H1 (cell line): ENCODE results near the gene OR5C1. TPM values are rescaled to one million over a fixed set of nuclear protein-coding genes. Genes with fewer than 3 reads are reported as not detected.

Experiments
- BCL11A ChIP-seq, 2 experiments: IDR thresholded peaks; one replicate each; pipeline ENCODE4 v1.6.1; 2011; ENCODE audit warnings: low read depth in 2 of 2, low read length in 2 of 2, mild to moderate bottlenecking in 2 of 2
- CEBPB ChIP-seq: IDR thresholded peaks from 2 replicates; pipeline ENCODE4 v1.6.1; 2012; ENCODE audit warnings: low read depth, low read length
- CHD2 ChIP-seq: IDR thresholded peaks from 2 replicates; pipeline ENCODE4 v1.6.1; 2012; ENCODE audit warnings: low read length, improper control_type of control experiment
- CREB1 ChIP-seq: IDR thresholded peaks from 2 replicates; pipeline ENCODE4 v1.6.1; 2012; ENCODE audit warnings: inconsistent platforms
- EZH2 ChIP-seq: fragments of 200-600 bp; sonication (generic); IDR thresholded peaks from 2 replicates; pipeline ENCODE4 v1.7.1; 2012; ENCODE audit warnings: low read depth, mild to moderate bottlenecking, moderate library complexity, low read length, inconsistent platforms; ENCODE audit not compliant: severe bottlenecking
- JUN ChIP-seq: IDR thresholded peaks from 2 replicates; pipeline ENCODE4 v1.6.1; 2011; ENCODE audit warnings: low read depth, mild to moderate bottlenecking, improper control_type of control experiment, low read length
- KDM4A ChIP-seq: IDR thresholded peaks from one replicate; pipeline ENCODE4 v1.7.1; 2012; ENCODE audit warnings: low read depth, mild to moderate bottlenecking, moderate library complexity, low read length, inconsistent platforms; ENCODE audit not compliant: severe bottlenecking
- PHF8 ChIP-seq: fragments of 200-600 bp; sonication (generic); conservative IDR thresholded peaks from 2 replicates; pipeline ENCODE4 v1.7.1; 2012; ENCODE audit warnings: low read depth, mild to moderate bottlenecking, inconsistent platforms, low read length, moderate library complexity
- POU5F1 ChIP-seq: IDR thresholded peaks from 2 replicates; pipeline ENCODE4 v1.6.1; 2011; ENCODE audit warnings: low read depth, mild to moderate bottlenecking, low read length, moderate library complexity
- SUZ12 ChIP-seq: fragments of 200-600 bp; sonication (generic); IDR thresholded peaks from 2 replicates; pipeline ENCODE4 v1.6.1; 2012; ENCODE audit warnings: mild to moderate bottlenecking, inconsistent platforms, low read length, moderate library complexity, mixed read lengths
- YY1 ChIP-seq: IDR thresholded peaks from 2 replicates; pipeline ENCODE4 v1.6.1; 2011; ENCODE audit warnings: low read depth, mild to moderate bottlenecking, low read length
- polyA plus RNA-seq, 7 experiments: library from polyadenylated mRNA; depleted of rRNA in 3 of 7; stranded (reverse) in 5 of 7; unstranded in 2 of 7; fragments of >200 nt in 5 of 7; fragments of 200-250 nt in 2 of 7; gene quantifications; 1 replicate in 5 of 7; 2 replicates in 1 of 7; 4 replicates in 1 of 7; pipeline versions ENCODE4 v1.2.1 to v1.2.3, GENCODE V29; 2011 to 2013; ENCODE audit warnings: missing spikeins in 2 of 7, mixed read lengths in 2 of 7
- total RNA-seq: library from RNA; stranded (reverse); fragmentation: NEBNext Ultra II Directional; extraction: Animal tissue kit (Norgen Biotek cat#: 25700); gene quantifications from 2 replicates; pipeline ENCODE4 v1.2.1, GENCODE V29; 2021

The OR5C1 gene
- total and polyA plus RNA-seq, 2 of the 8 experiments (the other 6 are each of a cell fraction or from before 2014, with no cell fraction given) = not detected

DNA sequence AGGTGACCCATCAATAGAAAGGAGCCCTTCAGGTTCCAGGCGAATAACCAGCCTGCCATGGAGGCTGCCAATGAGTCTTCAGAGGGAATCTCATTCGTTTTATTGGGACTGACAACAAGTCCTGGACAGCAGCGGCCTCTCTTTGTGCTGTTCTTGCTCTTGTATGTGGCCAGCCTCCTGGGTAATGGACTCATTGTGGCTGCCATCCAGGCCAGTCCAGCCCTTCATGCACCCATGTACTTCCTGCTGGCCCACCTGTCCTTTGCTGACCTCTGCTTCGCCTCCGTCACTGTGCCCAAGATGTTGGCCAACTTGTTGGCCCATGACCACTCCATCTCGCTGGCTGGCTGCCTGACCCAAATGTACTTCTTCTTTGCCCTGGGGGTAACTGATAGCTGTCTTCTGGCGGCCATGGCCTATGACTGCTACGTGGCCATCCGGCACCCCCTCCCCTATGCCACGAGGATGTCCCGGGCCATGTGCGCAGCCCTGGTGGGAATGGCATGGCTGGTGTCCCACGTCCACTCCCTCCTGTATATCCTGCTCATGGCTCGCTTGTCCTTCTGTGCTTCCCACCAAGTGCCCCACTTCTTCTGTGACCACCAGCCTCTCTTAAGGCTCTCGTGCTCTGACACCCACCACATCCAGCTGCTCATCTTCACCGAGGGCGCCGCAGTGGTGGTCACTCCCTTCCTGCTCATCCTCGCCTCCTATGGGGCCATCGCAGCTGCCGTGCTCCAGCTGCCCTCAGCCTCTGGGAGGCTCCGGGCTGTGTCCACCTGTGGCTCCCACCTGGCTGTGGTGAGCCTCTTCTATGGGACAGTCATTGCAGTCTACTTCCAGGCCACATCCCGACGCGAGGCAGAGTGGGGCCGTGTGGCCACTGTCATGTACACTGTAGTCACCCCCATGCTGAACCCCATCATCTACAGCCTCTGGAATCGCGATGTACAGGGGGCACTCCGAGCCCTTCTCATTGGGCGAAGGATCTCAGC lies 11.6 kb downstream of the OR5C1 start, which contains the start of gene OR1K1 (continued):
- no peak for TF ChIP-seq YY1
- TF ChIP-seq EZH2 = no peak
- no peak for TF ChIP-seq PHF8
- TF ChIP-seq SUZ12 = no peak
- TF ChIP-seq CHD2 = no peak
- TF ChIP-seq KDM4A = no peak
- no peak for TF ChIP-seq POU5F1
- no peak for TF ChIP-seq JUN
- TF ChIP-seq CREB1 = no peak
- no peak for TF ChIP-seq BCL11A (IDR thresholded peaks at IDR 0.05; ENCODE audit: low read depth in 2 of 2, low read length in 2 of 2)
- TF ChIP-seq CEBPB = no peak
- TF ChIP-seq, all 59 proteins: peak for 0
